H1 (cell line): Measurements from ENCODE around the gene SMIM44. TPM values are rescaled to one million over a fixed set of nuclear protein-coding genes. Genes with fewer than 3 reads are reported as not detected.

Experiments used
- CTCF ChIA-PET: fragments of 300-600 bp; sonication (Branson Sonifier 250); formaldehyde crosslinking; loops from one replicate; lab custom pipeline; 2021; ENCODE audit not compliant: partially characterized antibody; lab: Charles Lee
- POLR2A ChIA-PET: fragments of 300-600 bp; sonication (Branson Sonifier 250); formaldehyde crosslinking; loops from one replicate; lab custom pipeline; 2021; ENCODE audit warnings: inconsistent platforms; ENCODE audit not compliant: partially characterized antibody; lab: Charles Lee
- DNase-seq, 2 experiments: peaks; one replicate each; pipeline versions ENCODE4 v3.0.0 to v3.0.0-alpha.2; 2010 to 2022; ENCODE audit warnings: low spot score in 2 of 2, low read depth in 1 of 2, mixed read lengths in 1 of 2
- FAIRE-seq: peaks from 2 replicates; lab custom pipeline; 2011; peaks lifted over from hg19 to GRCh38; lab: Jason Lieb, UNC
- H2AFZ ChIP-seq: 2 replicates; pipeline ENCODE4 v1.8.1; 2012; ENCODE audit warnings: low read length, inconsistent platforms
- H2AK5ac ChIP-seq: 2 replicates; pipeline ENCODE4 v1.6.1; 2013; ENCODE audit warnings: low read depth, low read length
- H2BK120ac ChIP-seq: replicated peaks from 2 replicates; pipeline ENCODE3; 2013; ENCODE audit warnings: low read depth, low read length, inconsistent platforms
- H2BK12ac ChIP-seq: 2 replicates; pipeline ENCODE4 v1.6.1; 2013; ENCODE audit warnings: low read depth, low read length
- H2BK15ac ChIP-seq: 2 replicates; pipeline ENCODE4 v1.6.1; 2013; ENCODE audit warnings: low read length
- H2BK20ac ChIP-seq: 2 replicates; pipeline ENCODE4 v1.6.1; 2013; ENCODE audit warnings: low read length
- H2BK5ac ChIP-seq: 2 replicates; pipeline ENCODE4 v1.6.1; 2013; ENCODE audit warnings: low read depth, low read length
- H3K14ac ChIP-seq: 2 replicates; pipeline ENCODE4 v1.6.1; 2013; ENCODE audit warnings: inconsistent platforms; ENCODE audit not compliant: insufficient read length
- H3K18ac ChIP-seq: 2 replicates; pipeline ENCODE4 v1.6.1; 2013; ENCODE audit warnings: low read length; ENCODE audit errors: extremely low read depth
- H3K23ac ChIP-seq: 2 replicates; pipeline ENCODE4 v1.6.1; 2013; ENCODE audit warnings: inconsistent platforms; ENCODE audit not compliant: insufficient read length
- H3K23me2 ChIP-seq: 2 replicates; pipeline ENCODE4 v1.6.1; 2013; ENCODE audit warnings: low read depth, low read length
- H3K27ac ChIP-seq: 2 replicates; pipeline ENCODE4 v1.6.1; 2011; ENCODE audit warnings: low read depth, low read length, inconsistent platforms
- H3K27me3 ChIP-seq, 4 experiments: replicated peaks in 1 of 4; 1 replicate in 1 of 4; 2 replicates in 3 of 4; pipeline versions ENCODE4 v1.6.1 to v1.8.1; 2011 to 2013; ENCODE audit warnings: low read length in 3 of 4, mild to moderate bottlenecking in 3 of 4, inconsistent platforms in 2 of 4, mixed read lengths in 2 of 4, moderate library complexity in 1 of 4; ENCODE audit not compliant: control insufficient read depth in 3 of 4, insufficient read depth in 3 of 4; ENCODE audit errors: extremely low read depth in 1 of 4
- H3K36me3 ChIP-seq, 4 experiments: 2 replicates each; pipeline versions ENCODE4 v1.6.1 to v1.8.1; 2011 to 2013; ENCODE audit warnings: mild to moderate bottlenecking in 4 of 4, low read length in 3 of 4, moderate library complexity in 2 of 4, control low read depth in 1 of 4, inconsistent platforms in 1 of 4; ENCODE audit not compliant: insufficient read depth in 4 of 4, control insufficient read depth in 2 of 4
- H3K4ac ChIP-seq: replicated peaks from 2 replicates; pipeline ENCODE3; 2013; ENCODE audit warnings: low read length, low read depth, mixed read lengths, inconsistent platforms; ENCODE audit not compliant: insufficient read length
- H3K4me1 ChIP-seq, 4 experiments: replicated peaks in 1 of 4; 1 replicate in 1 of 4; 2 replicates in 3 of 4; pipeline versions ENCODE4 v1.6.1 to v1.8.1; 2011 to 2013; ENCODE audit warnings: low read length in 3 of 4, inconsistent platforms in 2 of 4, mixed read lengths in 1 of 4; ENCODE audit not compliant: insufficient read depth in 4 of 4, control insufficient read depth in 3 of 4
- H3K4me2 ChIP-seq, 2 experiments: 2 replicates each; pipeline versions ENCODE4 v1.6.1 to v1.8.1; 2011 to 2013; ENCODE audit warnings: low read depth in 2 of 2, low read length in 2 of 2, control low read depth in 1 of 2, inconsistent platforms in 1 of 2, mild to moderate bottlenecking in 1 of 2; ENCODE audit not compliant: insufficient read depth in 1 of 2
- H3K4me3 ChIP-seq, 4 experiments: fragments of 200-600, 300-600 bp in 1 of 4; sonication (generic), shearing (Covaris generic), sonication (Bioruptor Twin) in 1 of 4; 2 replicates each; pipeline versions ENCODE4 v1.5.1 to v1.8.1; 2011 to 2016; ENCODE audit warnings: low read length in 4 of 4, low read depth in 3 of 4, control low read depth in 2 of 4, inconsistent platforms in 2 of 4, mild to moderate bottlenecking in 2 of 4, mixed read lengths in 1 of 4, moderate library complexity in 1 of 4; ENCODE audit not compliant: insufficient read depth in 2 of 4; ENCODE audit errors: extremely low read depth in 1 of 4
- H3K56ac ChIP-seq: replicated peaks from 2 replicates; pipeline ENCODE3; 2013; ENCODE audit warnings: low read depth, mild to moderate bottlenecking, mixed read lengths, low read length, inconsistent platforms; ENCODE audit not compliant: insufficient read length
- H3K79me1 ChIP-seq: 2 replicates; pipeline ENCODE4 v1.6.1; 2013; ENCODE audit warnings: low read depth, low read length, control low read depth
- H3K79me2 ChIP-seq, 2 experiments: 2 replicates each; pipeline versions ENCODE4 v1.6.1 to v1.8.1; 2012 to 2013; ENCODE audit warnings: low read length in 2 of 2, mild to moderate bottlenecking in 2 of 2, inconsistent platforms in 1 of 2; ENCODE audit not compliant: insufficient read depth in 2 of 2, control insufficient read depth in 1 of 2
- H3K9ac ChIP-seq, 4 experiments: replicated peaks in 1 of 4; 1 replicate in 1 of 4; 2 replicates in 3 of 4; pipeline versions ENCODE4 v1.6.1 to v1.8.1; 2011 to 2013; ENCODE audit warnings: low read depth in 3 of 4, low read length in 3 of 4, control low read depth in 2 of 4, mild to moderate bottlenecking in 2 of 4, moderate library complexity in 2 of 4, inconsistent platforms in 1 of 4; ENCODE audit errors: extremely low read depth in 1 of 4
- H3K9me3 ChIP-seq, 2 experiments: 2 replicates each; pipeline versions ENCODE4 v1.6.1 to v1.8.1; 2012 to 2013; ENCODE audit warnings: mild to moderate bottlenecking in 2 of 2, moderate library complexity in 2 of 2, control low read depth in 1 of 2, inconsistent platforms in 1 of 2, low read depth in 1 of 2, low read length in 1 of 2, mixed read lengths in 1 of 2; ENCODE audit not compliant: insufficient read depth in 2 of 2
- H4K20me1 ChIP-seq, 2 experiments: replicated peaks in 1 of 2; 2 replicates each; pipeline versions ENCODE3 to v1.8.1; 2011 to 2013; ENCODE audit warnings: inconsistent platforms in 2 of 2, low read length in 2 of 2, mild to moderate bottlenecking in 1 of 2; ENCODE audit not compliant: insufficient read depth in 2 of 2, control insufficient read depth in 1 of 2
- H4K5ac ChIP-seq: 2 replicates; pipeline ENCODE4 v1.6.1; 2013; ENCODE audit warnings: low read length, low read depth, mixed read lengths, inconsistent platforms; ENCODE audit not compliant: insufficient read length
- H4K8ac ChIP-seq: 2 replicates; pipeline ENCODE4 v1.8.0; 2013; ENCODE audit warnings: mild to moderate bottlenecking, moderate library complexity, low read length, inconsistent platforms; ENCODE audit not compliant: insufficient read depth; ENCODE audit errors: extremely low read depth
- H4K91ac ChIP-seq: replicated peaks from 2 replicates; pipeline ENCODE3; 2013; ENCODE audit warnings: low read length, mixed read lengths, inconsistent platforms; ENCODE audit not compliant: insufficient read length
- CBX8 ChIP-seq: fragments of 300-800, 300-1000 bp; sonication (generic); IDR thresholded peaks from 2 replicates; pipeline ENCODE4 v1.7.1; 2016; ENCODE audit warnings: low read depth, low read length, borderline replicate concordance
- JUN ChIP-seq: IDR thresholded peaks from 2 replicates; pipeline ENCODE4 v1.6.1; 2011; ENCODE audit warnings: low read depth, mild to moderate bottlenecking, improper control_type of control experiment, low read length
- MAX ChIP-seq: IDR thresholded peaks from 2 replicates; pipeline ENCODE4 v1.6.1; 2012; ENCODE audit warnings: inconsistent platforms
- POLR2AphosphoS5 ChIP-seq: IDR thresholded peaks from 2 replicates; pipeline ENCODE4 v1.6.1; 2011; ENCODE audit warnings: low read depth, low read length
- POU5F1 ChIP-seq: IDR thresholded peaks from 2 replicates; pipeline ENCODE4 v1.6.1; 2011; ENCODE audit warnings: low read depth, mild to moderate bottlenecking, low read length, moderate library complexity
- RNF2 ChIP-seq: fragments of 200-900, 300-1000 bp; sonication (generic); IDR thresholded peaks from 2 replicates; pipeline ENCODE4 v1.7.1; 2016; ENCODE audit warnings: borderline replicate concordance, low read depth, mild to moderate bottlenecking, antibody characterized with exemption, low read length; ENCODE audit not compliant: poor library complexity, severe bottlenecking; ENCODE audit errors: missing control alignments
- RXRA ChIP-seq: IDR thresholded peaks from 2 replicates; pipeline ENCODE4 v1.6.1; 2011; ENCODE audit warnings: low read depth, mild to moderate bottlenecking, low read length, moderate library complexity; ENCODE audit not compliant: insufficient read depth
- SRF ChIP-seq: IDR thresholded peaks from 2 replicates; pipeline ENCODE4 v1.6.1; 2011; ENCODE audit warnings: mild to moderate bottlenecking, low read depth, low read length, moderate library complexity
- TBP ChIP-seq: IDR thresholded peaks from 2 replicates; pipeline ENCODE4 v1.6.1; 2011; ENCODE audit warnings: low read depth, low read length, improper control_type of control experiment
- TCF12 ChIP-seq: IDR thresholded peaks from 2 replicates; pipeline ENCODE4 v1.6.1; 2011; ENCODE audit warnings: low read depth, mild to moderate bottlenecking, low read length
- ZNF274 ChIP-seq: IDR thresholded peaks from 2 replicates; pipeline ENCODE4 v1.7.0; 2012; ENCODE audit warnings: low read length, borderline replicate concordance; ENCODE audit errors: extremely low read depth
- WGBS, 2 experiments: shearing (Covaris generic) in 1 of 2; methylation state at CpG; one replicate each; pipeline versions ENCODE4 v1.1.6 to v1.1.7; 2013 to 2015; ENCODE audit warnings: low lambda C conversion rate in 2 of 2, mixed read lengths in 2 of 2, inconsistent platforms in 1 of 2, low coverage in 1 of 2, missing lambda C conversion rate in 1 of 2; ENCODE audit not compliant: insufficient replicate concordance in 2 of 2, insufficient coverage in 1 of 2, insufficient read length in 1 of 2; ENCODE audit errors: extremely low coverage in 1 of 2, missing lambda C conversion rate in 1 of 2; 5-methylcytosine and 5-hydroxymethylcytosine counted together
- polyA plus RNA-seq, 7 experiments: library from polyadenylated mRNA; depleted of rRNA in 3 of 7; stranded (reverse) in 5 of 7; unstranded in 2 of 7; fragments of >200 nt in 5 of 7; fragments of 200-250 nt in 2 of 7; gene quantifications; 1 replicate in 5 of 7; 2 replicates in 1 of 7; 4 replicates in 1 of 7; pipeline versions ENCODE4 v1.2.1 to v1.2.3, GENCODE V29; 2011 to 2013; ENCODE audit warnings: missing spikeins in 2 of 7, mixed read lengths in 2 of 7
- total RNA-seq: library from RNA; stranded (reverse); fragmentation: NEBNext Ultra II Directional; extraction: Animal tissue kit (Norgen Biotek cat#: 25700); gene quantifications from 2 replicates; pipeline ENCODE4 v1.2.1, GENCODE V29; 2021

SMIM44 gene
- total and polyA plus RNA-seq, 2 of the 8 experiments (the other 6 are each of a cell fraction or from before 2014, with no cell fraction given): not detected

- Histone ChIP-seq H3K23me2 (peaks cover 23% of the 10 kb centered on the region; the same call in 1 of the 2 replicates), H3K18ac (0 out of 2 replicates have a peak overlapping the region, but pooled peaks have one; percentile 25), H3K4me2 (peak overlapping the region; percentile 48 to 58), H2BK5ac (no peak overlapping the region; the same call in 1 of the 2 replicates), H3K27me3 (peaks cover 0 to 7% (median 2%) of the 10 kb centered on the region in 4 experiments; a peak in 3 of 7 replicates), H3K4me3 (peak overlapping the region in 2 of 4 experiments; percentile 12 to 48; a peak in 3 of 8 replicates), H2AK5ac (0 out of 2 replicates have a peak overlapping the region, but pooled peaks have one; percentile 83), H3K23ac (no peak overlapping the region), H2BK120ac (no peak overlapping the region), H3K36me3 (no peaks in the 10 kb centered on the region), H3K9me3 (no peaks in the 10 kb centered on the region), H3K79me2 (no peaks in the 10 kb centered on the region), H4K91ac (peak overlapping the region; percentile 7), H4K20me1 (peaks cover 0 to 10% of the 10 kb centered on the region in 2 experiments), H3K56ac (no peak overlapping the region), H3K4me1 (peaks cover 0 to 7% (median 5%) of the 10 kb centered on the region in 4 experiments; a peak in 6 of 7 replicates), H2BK20ac (no peak overlapping the region), H3K79me1 (no peaks in the 10 kb centered on the region), H2BK15ac (no peak overlapping the region), H3K9ac (no peak overlapping the region), H3K4ac (no peak overlapping the region), H2AFZ (no peak overlapping the region), H3K27ac (no peak overlapping the region), H4K5ac (no peak overlapping the region), H2BK12ac (no peak overlapping the region), H4K8ac (no peak overlapping the region; the same call in 1 of the 2 replicates), H3K14ac (no peak overlapping the region)
- CTCF ChIA-PET: interaction anchor here (0.6 to 8.4 kb wide), 11 partner anchors 7 to 250 kb away, joined by 3 to 97 read pairs (median 4); no protein-coding TSS in a partner anchor
- no peak for DNase-seq
- WGBS, 2 experiments: 68% methylated on average over 14 of the region's 27 CpGs; no CpG with 5 or more reads in 1 of the 2 experiments
- no peak for FAIRE-seq
- POLR2A ChIA-PET: interaction anchor here (0.8 to 1.6 kb wide), 6 partner anchors 11 to 178 kb away, joined by 3 to 7 read pairs (median 3); no protein-coding TSS in a partner anchor
- TF ChIP-seq POU5F1 (no peak), CBX8 (no peak), ZNF274 (no peak), TCF12 (no peak), RNF2 (no peak), RXRA (no peak), POLR2AphosphoS5 (no peak), TBP (no peak), MAX (no peak), SRF (no peak), JUN (no peak)
Observed at GRCh38 chr19:3478409-3479176, 4.6 kb downstream of the SMIM44 start.
